A673 (cell line): ENCODE data around the gene PTPN22.
A peak's percentile ranks its signal among the peaks of the same experiment; 100 is the strongest.

Experiments used
- CTCF ChIP-seq: fragments of 300-800, 200-600 bp; sonication (generic); conservative IDR thresholded peaks from 2 replicates; pipeline ENCODE4 v1.5.1; 2017; ENCODE audit warnings: low read depth, mild to moderate bottlenecking, antibody characterized with exemption, low read length, moderate library complexity, mixed read lengths
- EZH2 ChIP-seq: fragments of 200-600 bp; sonication (generic); IDR thresholded peaks from 2 replicates; pipeline ENCODE4 v1.6.1; 2017; ENCODE audit warnings: borderline replicate concordance, low read depth, mild to moderate bottlenecking, mixed read lengths, antibody characterized with exemption, low read length; ENCODE audit not compliant: poor library complexity, severe bottlenecking

- TF ChIP-seq CTCF, result peak; percentile 70
- no peak for TF ChIP-seq EZH2
Measured at GRCh38 chr1:113904674-113905434, 33.3 kb upstream of the PTPN22 start, which contains the start of the genes AP4B1 and DCLRE1B.
